SU-DHL-6 (cell line): ENCODE data around the gene B3GAT1.

ENCODE experiments used
- CTCF ChIP-seq: fragments of 200-600 bp; sonication (generic); IDR thresholded peaks from one replicate; pipeline ENCODE4 v1.5.1; 2017; ENCODE audit warnings: antibody characterized with exemption, mild to moderate bottlenecking, low read length, moderate library complexity; ENCODE audit not compliant: insufficient read depth, poor library complexity, severe bottlenecking
- EZH2phosphoT487 ChIP-seq: fragments of 200-600 bp; sonication (generic), shearing (Covaris generic); conservative IDR thresholded peaks from 2 replicates; pipeline ENCODE4 v1.6.1; 2018; ENCODE audit warnings: mild to moderate bottlenecking, antibody characterized with exemption, low read length, moderate library complexity, mixed read lengths

- TF ChIP-seq EZH2phosphoT487 (no peak), CTCF (no peak)
These were observed 28.3 kb downstream of the B3GAT1 start for GRCh38 chr11:134383576-134384221.
